A549 (cell line): Measurements from ENCODE around the gene SPIN1.

ENCODE experiments used
- CTCF ChIP-seq: fragments of >200 bp; sonication (Bioruptor Twin); formaldehyde crosslinking; IDR thresholded peaks from 3 replicates; pipeline ENCODE4 v1.5.1; 2016
- EP300 ChIP-seq, 2 experiments: fragments of >200 bp; sonication (Bioruptor Twin); formaldehyde crosslinking; IDR thresholded peaks; 2 replicates in 1 of 2; 3 replicates in 1 of 2; pipeline ENCODE4 v1.6.1; 2016 to 2017
- REST ChIP-seq: fragments of 200-600 bp; sonication (generic); IDR thresholded peaks from 2 replicates; pipeline ENCODE4 v1.6.1; 2016; ENCODE audit warnings: antibody characterized with exemption, mild to moderate bottlenecking, moderate library complexity

GRCh38 chr9:88411471-88411870 is 23.2 kb downstream of the SPIN1 start:
- TF ChIP-seq CTCF (no peak), REST (no peak), EP300 (IDR thresholded peaks at IDR 0.05) (no peak)
